NOMO-1 treated with dmso at 0.1 percent for 144 hours (cell line): ENCODE measurements around the gene FUT2.
"Not testable (repeated sequence)": the region's sequence is repeated elsewhere in the genome, so short reads cannot be mapped to it uniquely, and the experiment has no call there.

ENCODE experiments used
- DNase-seq: peaks from one replicate; lab custom pipeline; 2025; ENCODE audit not compliant: unreplicated experiment; lab: John Stamatoyannopoulos, UW

The FUT2 gene

GRCh38 chr19:48695743-48696352 lies at the start of gene FUT2:
TSS of gene FUT2 (plus strand) at chr19:48695971. CDS start at chr19:48702957, 6,986 bp downstream.
- no peak for DNase-seq

GRCh38 chr19:48646001-48646721 lies 49.6 kb upstream of the FUT2 start, which contains the start of gene CA11:
TSS of gene CA11 (minus strand) at chr19:48646187. CDS start at chr19:48645632, 555 bp downstream.
- peak; percentile 91 for DNase-seq

DNA sequence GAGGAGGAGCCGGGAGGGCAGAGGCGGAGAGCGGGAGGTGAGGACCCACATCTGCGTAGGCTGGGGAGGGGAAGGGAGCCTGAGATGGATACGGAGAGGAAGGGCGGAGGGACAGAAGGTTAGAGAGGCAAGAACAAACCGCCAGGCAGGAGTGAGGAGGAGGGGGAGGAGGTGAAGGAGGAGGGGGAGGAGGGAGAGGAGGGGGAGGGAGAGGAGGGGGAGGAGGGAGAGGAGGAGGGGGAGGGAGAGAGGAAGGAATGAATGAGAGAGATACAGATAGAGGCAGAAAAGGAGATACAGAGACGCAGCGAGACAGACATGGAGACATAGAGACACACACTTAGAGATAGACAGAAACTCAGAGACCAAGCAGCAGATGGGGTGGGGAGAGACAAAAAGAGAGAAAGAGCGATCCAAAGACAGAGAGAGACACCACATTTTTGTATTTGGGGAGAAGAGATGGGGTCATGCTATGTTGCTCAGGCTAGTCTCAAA lies 49.0 kb upstream of the FUT2 start:
- DNase-seq, result no peak

GRCh38 chr19:48648134-48648533 lies 47.6 kb upstream of the FUT2 start:
- DNase-seq, result no peak

- DNase-seq, result no peak
Measured at GRCh38 chr19:48650974-48651682, 44.6 kb upstream of the FUT2 start.

GRCh38 chr19:48651683-48652048 lies 44.1 kb upstream of the FUT2 start:
- DNase-seq, result no peak

- DNase-seq, result no peak
Measured at GRCh38 chr19:48654299-48655059, 41.3 kb upstream of the FUT2 start.

- DNase-seq, result no peak
Measured at GRCh38 chr19:48656840-48657474, 38.8 kb upstream of the FUT2 start.

GRCh38 chr19:48657828-48658227 lies 37.9 kb upstream of the FUT2 start:
- DNase-seq, result not testable (repeated sequence)

DNA sequence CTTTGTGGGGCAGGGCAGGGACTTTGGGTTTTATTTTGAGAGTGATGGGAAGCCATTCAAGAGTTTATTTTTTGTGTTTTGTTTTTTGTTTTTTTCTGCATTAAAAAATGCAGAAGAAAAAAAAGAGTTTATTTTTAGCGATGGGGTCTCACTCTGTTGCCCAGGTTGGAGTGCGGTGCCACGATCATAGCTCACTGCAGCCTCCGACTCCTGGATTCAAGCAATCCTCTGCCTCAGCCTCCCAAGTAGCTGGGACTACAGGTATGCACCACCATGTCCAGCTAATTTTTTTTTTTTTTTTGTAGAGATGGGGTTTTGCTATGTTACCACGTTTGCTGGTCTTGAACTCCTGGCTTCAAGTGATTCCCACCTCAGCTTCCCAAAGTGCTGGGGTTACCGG lies 37.3 kb upstream of the FUT2 start:
- DNase-seq, result no peak

GRCh38 chr19:48659768-48660167 lies 36.0 kb upstream of the FUT2 start:
- DNase-seq, result no peak

DNA sequence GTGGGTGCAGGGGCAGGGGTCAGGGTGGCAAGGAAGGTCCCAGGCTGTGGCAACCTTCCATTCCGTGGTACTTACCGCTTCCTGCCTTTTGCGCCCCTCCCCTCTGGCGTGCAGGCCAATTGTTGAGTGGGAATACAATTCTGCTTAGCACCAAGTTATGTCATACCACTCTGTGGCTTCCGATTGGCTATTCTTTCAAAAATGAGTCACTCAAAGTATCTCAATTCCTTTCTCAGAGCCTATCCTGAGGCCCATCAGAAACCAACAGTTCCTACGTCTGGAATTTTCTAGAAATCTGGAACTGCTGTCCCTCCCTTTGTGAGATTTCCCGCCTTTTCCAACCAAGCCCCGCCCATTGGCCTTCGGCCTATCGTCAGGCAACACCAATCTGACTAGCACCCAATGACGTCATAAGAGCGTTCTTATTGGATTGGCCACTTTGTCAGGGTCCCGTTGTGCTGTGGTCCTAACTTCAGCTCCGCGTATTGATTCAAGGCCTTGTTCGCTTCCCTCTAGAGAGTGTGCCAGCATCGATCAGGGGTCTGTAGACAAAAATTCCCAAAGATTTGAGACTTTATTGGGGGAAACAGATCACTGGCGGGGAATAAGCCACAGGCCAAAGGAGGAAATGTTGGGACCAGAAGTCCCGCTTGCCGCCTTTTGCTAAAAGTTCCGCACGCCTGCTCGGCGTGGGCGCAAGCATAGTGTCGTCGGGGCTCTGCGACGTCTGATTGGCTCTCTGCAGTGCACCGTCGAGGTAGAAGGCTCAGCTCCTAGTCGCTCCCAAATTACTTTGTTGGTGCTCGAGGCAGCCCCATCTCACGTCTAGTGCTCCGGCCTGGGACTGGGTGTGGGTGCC lies 34.7 kb upstream of the FUT2 start:
- peak; percentile 90 for DNase-seq

DNA sequence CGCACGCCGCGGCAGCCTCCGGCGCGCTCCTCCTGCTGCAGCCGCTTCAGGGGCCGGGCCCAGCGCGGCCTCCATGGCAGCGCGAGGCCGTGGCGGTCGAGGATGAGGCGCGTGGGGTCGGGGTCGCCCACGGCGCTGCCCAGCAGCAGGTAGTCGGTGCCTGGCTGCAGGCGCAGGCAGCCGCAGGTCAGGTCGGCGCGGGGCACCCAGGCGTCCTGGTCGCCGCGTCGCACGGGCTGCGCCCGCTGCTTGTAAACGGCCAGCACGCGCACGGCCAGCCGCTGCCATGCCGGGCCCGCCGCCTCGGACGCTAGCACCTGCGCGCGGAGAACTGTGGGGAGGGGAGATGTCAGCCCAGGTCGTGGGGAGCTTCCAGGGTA lies 34.1 kb upstream of the FUT2 start:
- DNase-seq, result no peak

DNA sequence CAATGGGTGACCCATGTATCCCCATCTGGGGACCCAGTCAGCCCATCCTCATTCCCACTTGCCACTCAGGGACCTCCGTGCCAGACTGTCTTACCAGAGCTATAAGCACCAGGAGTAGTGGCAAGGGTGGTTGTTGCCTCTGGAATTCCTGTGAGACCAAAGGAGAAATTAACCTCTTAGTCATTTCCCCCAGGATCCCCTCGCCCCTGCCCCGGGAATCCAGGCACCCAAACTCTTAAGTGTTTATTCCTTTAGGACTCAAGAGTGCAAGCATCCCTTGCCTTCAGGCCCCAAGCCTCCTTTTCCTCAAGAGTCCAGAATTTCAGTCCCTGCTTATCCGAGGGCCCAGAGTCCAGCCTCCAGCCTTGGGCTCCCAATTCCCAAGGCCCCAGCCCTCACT lies 32.1 kb upstream of the FUT2 start:
- no peak for DNase-seq

DNA sequence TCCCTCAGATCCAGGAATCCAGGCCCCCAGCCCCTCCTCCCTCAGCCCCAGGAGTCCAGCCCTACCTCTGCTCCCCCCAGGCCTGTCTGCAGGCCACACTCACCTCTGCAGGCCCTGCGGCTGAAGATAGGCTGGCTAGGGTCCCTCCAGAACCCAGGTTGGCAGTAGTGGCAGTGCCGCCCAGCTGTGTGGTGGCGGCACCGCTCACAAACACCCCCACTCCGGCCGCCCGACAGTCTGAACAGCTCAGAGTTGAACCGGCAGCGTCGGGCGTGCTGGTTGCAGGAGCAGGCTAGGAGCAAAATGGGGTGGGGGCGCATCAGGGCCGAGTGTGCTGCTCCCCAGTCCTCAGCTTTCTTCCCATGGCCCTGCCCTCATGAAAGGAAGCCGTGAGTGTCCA lies 31.3 kb upstream of the FUT2 start:
- no peak for DNase-seq

GRCh38 chr19:48665786-48666185 lies 30.0 kb upstream of the FUT2 start:
- DNase-seq, result no peak

GRCh38 chr19:48668332-48668731 lies 27.4 kb upstream of the FUT2 start:
- DNase-seq, result no peak

DNA sequence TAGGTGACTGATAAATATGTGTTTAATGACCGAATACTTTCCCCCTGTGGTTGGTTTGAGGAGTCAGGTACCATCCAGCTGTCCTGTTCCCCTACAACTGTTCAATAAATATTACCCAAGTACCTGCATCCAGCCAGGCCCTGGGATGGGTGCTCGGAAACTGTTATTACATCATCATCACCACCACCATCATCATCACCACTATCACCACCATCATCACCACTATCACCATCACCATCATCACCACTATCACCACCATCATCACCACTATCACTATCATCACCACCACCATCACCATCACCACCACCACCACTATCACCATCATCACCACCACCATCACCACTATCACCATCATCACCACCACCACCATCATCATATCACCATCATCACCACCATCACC lies 27.0 kb upstream of the FUT2 start:
- no peak for DNase-seq

DNA sequence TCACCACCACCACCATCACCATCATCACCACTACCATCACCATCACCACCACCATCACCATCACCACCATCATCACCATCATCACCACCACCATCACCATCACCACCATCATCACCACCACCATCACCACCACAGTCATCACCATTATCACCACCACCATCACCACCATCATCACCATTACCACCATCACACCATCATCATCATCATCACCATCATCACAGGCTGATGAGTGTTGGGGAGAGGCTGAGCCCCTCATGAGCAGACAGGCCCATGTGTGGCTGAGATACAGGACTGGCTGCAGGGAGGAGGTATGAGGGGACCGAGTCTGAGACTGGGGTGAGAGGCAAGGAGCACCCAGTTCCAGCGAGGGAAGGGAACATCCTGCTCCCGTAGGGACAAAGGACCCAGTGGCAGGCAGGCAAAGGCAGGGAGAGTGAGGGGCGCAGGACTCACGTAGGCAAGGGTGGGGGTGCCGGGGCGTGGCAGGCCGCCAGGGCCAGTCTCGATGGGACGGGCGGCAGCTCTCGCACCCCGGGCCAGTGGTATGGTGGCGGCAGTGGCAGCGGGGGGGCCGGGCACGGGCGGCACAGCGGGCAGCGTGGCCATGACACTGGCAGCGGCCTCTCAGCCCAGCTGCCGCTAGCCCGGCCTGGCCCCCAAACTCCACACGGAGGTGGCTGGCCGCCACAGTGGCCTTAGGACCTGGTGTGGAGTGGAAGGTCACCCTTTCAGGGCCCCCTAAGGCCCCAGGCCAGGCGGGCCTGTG lies 25.7 kb upstream of the FUT2 start:
- no peak for DNase-seq
